GM18858 (cell line): ENCODE measurements around the gene LPCAT4.
A peak's percentile ranks its signal among the peaks of the same experiment; 100 is the strongest.

Experiments
- ATAC-seq: cut with Tn5 transposase; IDR thresholded peaks from one replicate; pipeline ENCODE4 v1.9.1; 2021; ENCODE audit not compliant: unreplicated experiment

The LPCAT4 gene

DNA sequence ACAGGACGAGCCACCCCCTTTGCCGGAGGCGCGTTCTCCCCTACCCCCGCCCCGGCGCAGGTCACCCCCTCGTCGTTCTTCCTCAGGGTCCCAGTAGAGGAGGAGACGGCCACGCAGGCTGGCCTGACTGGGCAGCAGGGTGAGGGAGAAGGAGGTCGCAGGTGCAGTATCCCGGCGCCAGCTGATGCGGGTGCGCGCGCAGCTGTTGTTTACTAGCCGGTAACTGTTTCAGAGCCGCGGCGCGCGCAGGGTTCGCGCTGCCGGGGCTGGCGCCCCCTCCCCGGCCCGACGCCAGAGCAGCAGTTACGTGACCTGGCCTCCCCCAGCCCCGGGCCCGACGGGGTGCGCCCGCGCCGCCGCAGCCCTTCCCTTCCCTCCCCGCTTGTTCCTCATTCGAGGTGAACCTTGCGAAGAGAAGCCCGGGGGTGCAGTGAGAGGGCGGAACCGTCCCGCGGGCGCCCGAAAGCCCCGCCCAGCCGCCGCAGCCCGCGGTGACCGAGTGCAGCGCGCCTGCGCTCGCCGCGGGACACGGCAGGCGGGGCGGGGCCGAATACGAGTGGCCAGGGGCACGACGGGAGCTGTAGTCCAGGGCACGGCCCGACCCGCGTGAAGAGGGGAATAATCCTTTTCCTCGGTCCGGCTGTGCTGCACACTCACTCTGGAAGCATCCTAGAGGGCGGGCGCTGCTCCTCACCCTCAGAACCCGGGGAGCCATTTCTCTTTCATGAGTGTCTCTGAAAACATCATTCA is 29.3 kb downstream of the LPCAT4 start, which contains the start of gene SLC12A6:
Gene SLC12A6 (minus strand): TSS at position 225 of the 750 bp plus-strand sequence. CDS start 1,101 bp downstream, outside the sequence.
- ATAC-seq: peak; percentile 54

DNA sequence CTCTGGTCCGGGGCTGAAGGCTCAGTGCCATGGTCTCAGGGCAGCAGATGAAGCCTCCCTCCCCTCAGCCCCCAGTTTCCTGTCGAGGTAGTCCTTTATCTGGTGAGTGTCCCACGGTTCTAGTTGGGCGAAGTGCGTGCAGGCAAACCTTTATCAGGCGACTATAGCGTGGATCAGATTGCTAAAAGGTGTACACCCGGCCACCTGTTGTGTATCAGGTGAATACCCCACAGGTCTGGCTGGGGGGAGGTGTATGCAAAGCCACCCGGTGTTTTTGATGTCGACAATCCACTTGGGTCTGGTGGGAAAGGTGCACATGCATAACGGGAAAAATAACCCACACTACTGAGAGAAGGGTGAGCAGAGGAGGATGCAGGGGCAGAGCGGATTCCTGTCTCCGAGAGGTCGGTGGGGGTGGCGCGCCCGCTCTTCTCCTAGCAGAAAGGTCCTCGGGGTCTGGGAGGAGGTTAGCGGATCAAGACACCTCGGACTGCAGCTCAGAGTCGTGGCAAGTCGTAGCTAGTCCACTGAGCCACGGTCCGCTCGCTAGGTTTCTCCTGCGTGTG is 29.9 kb downstream of the LPCAT4 start:
- no peak for ATAC-seq

DNA sequence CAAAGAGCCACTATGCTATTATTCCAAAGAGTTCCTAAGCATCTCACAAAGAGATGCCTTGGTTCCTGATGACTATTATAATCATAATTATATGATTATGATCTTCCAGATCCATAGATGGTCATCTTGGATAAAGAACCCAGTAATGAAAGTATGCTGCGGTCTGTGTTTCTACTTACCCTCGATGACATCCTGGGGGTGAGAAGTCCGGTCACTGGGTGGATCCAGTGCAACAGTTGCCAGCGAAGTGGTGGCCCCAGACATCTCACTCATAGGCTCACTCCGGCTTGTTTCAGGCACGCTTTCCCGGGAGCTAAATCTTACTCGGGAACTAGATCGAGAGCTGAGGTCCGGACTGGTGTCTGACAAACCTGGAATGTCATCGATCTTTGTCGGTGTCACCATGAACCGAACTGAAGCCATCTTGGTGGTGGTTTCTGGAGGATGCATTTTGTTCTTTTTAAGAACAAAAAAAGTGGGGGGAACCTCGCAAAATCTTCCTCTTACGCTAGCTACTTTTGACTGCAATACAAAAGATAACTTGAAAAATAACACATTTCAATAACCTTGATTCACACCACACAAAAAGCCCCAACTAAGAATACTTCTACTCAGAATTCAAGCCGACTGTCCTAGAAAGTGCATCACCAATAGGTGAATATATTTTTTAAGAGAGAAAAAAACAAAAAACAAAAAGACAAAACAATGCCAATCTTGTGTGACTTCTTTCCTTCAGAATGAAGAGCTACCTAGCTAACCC is 30.6 kb downstream of the LPCAT4 start:
- no peak for ATAC-seq

DNA sequence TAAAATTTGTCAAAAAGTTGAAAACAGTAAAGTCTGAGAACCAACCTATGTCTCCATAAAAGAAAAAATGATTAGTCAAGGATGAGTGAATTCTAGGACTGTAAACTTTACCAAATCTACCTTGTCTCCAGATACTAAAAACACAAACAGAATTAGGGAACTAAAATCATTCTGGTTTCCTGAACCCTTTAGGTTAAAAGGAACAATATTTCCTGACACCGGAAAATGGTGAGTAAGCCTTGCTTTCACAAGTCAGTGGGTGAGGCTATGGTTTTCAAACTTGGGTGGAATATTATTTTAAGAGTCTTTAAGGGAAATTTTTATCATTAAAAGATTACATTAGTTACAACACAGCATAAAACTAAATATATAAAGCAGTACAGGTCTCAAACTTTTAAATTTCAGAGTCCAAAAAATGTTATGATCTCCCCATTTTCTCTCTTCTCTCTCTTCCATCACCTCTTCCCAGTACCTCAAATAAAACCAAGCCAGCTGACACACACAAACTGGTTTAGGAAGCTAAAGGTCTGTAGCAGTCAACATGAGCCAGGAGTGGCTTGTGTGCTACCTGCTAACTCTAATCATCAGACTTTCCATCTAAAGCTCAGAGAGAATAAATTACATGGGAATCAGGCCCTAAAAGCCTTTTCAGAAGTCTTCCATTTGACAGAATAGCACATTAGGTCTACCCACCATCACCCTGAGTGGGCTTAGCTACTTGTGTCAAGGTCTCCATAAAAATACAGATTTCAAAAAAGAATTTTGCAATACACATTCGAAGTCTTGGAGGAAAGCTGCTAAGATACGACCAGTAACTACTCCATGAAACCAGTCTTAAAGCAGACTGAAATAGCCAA is 31.6 kb downstream of the LPCAT4 start:
- no peak for ATAC-seq

DNA sequence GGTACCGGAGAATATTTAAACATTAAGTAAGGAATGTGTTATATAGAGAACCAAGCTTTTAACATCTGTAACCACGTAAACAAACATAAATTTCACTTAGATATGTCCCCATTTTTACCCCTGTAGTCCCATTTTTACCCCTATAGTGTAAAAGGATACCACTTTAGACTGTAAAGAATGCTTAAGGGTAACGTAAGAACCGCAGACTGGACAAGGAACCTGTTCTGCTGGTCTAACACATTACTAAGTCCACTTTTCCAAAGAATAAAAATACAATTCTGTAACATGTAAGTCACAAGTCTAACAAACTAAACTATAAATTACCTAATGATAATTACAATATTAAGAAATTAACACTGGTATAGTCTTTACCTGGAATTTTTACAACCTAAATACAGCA is 32.3 kb downstream of the LPCAT4 start:
- no peak for ATAC-seq

DNA sequence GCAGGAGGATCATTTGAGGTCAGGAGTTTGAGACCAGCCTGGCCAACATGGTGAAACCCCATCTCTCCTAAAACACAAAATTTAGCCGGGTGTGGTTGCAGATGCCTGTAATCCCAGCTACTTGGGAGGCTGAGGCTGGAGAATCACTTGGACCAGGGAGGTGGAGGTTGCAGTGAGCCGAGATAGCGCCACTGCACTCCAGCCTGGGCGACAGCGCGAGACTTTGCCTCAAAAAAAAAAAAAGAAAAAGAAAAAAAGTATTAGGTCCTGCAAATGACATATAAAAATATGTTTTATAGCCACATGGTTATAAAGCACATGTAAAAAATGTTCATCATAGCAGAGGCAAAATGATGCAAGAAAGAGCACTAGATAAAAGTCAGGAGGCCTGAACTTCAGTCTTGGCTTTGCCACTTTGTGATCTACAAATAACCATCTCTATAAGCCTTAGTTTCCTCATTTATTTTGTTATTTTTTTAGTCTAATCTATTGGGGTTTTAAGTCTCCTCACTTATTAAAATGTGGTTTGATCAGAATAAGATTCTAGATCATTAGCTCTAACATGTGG is 34.4 kb downstream of the LPCAT4 start:
- ATAC-seq: no peak

DNA sequence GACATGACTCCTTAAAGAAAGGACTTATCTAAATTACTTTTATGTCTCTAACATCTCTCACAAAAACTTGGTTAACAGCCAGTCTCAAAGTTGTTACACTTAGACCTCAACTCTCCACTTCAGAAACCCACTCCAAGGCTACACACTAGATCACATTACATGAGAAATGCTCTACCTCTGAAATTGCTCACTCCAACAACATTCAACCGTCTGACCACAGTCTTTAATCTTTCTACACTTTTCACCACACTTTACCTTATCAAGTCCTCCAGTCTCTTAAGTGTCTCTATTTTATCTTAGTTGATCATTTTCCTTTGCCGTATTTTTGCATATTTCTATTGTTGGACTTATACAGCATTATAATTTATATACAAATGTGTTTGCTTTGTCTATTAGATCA is 35.2 kb downstream of the LPCAT4 start:
- no peak for ATAC-seq

DNA sequence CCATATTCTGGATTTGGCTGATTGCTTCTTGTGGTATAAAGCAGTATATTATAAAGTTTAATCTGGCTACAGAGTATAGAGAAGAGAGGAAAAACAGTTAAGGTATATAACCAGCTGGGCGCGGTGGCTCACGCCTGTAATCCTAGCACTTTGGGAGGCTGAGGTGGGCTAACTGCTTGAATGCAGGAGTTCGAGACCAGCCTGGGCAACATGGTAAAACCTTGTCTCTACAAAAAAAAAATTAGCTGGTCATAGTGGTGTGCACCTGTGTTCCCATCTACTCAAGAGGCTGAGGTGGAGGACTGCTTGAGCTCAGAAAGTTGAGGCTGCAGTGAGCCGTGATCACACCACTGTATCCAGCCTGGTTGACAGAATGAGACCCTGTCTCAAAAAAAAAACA is 36.7 kb downstream of the LPCAT4 start:
- no peak for ATAC-seq

DNA sequence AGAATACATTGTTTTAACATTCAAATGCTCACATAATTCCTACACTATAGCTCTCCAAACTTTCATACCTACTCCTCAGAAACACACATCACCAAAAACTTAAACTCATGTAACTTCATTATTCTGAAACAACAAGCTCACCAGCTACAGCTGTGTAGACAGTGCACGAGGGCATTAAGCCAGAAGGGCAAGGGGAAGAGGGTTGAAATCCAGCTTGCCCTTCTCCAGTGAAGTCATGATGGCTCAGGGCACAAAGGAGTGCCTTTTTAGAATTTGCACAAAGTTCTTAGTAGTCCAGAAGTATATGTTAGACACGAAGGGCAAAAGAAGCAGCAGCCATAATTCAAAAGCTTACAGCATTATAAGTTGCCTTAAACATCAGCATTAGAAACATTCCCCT is 38.0 kb downstream of the LPCAT4 start:
- no peak for ATAC-seq

DNA sequence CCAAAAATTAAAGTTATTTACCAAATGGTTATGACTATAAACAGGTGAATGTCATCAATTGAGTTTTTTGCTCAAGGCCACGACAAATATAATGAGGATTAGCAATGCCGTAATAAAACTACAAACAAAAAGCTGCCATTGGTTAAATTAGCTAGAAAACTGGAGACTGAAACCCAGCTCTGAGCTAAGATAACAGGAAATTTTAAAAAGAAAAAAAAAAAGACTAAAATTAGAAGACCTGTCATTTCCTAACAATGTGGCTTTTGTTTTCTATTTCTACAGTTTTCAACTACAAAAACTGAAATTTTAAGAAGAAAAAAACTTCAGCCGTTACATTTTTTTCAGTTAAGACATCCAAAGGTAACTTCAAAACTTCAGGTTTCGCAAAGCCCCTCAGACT is 39.1 kb downstream of the LPCAT4 start:
- no peak for ATAC-seq

DNA sequence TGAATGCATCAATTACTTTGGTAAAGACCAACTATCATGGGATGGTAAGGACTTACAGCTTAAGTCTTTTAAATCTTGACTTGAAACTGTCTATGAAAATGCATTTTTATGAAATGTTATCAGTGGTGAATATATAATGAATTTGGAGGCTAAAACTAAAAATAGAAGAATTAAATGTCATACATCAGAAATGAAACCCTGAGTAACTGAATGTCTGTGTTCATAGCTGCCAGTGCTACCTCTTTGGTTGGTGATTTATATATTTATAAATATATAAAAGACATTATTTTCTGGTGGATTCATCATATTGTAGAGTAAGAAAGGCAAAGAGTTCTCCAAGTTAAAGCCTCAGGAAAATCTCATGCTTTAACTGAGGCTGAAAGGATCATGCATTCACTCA is 41.6 kb downstream of the LPCAT4 start:
- ATAC-seq: no peak

DNA sequence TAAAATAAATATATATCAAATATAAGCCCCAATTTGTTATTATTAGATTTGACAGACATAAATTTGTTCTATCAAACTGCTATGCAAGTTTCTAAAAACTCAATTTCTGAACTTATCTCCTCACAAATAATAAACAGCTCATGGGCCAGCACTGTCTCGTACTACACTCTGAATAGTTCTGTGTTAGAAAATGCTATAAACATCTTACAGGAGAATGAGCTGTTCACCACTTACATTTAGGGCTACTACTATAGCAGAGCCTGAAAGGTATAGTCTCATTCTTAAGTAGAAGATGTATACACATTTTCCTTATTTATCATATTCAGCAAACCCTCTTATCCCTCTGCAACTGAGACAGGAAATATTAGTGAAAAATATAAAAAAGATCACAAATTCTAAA is 42.1 kb downstream of the LPCAT4 start:
- ATAC-seq: no peak

DNA sequence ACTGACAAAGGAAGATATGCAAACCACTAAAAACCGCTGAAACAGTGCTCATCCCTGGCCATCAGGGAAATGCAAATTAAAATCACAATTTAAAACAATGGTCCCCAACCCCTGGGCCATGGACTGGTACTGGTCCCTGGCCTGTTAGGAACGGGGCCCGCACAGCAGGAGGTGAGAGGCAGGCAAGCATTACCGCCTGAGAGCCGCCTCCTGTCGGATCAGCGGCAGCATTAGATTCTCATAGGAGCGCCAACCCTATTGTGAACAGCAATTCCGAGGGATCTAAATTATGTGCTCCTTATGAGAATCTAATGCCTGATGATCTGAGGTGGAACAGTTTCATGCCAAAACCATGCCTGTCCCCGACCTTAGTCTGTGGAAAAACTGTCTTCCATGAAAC is 43.8 kb downstream of the LPCAT4 start:
- no peak for ATAC-seq

DNA sequence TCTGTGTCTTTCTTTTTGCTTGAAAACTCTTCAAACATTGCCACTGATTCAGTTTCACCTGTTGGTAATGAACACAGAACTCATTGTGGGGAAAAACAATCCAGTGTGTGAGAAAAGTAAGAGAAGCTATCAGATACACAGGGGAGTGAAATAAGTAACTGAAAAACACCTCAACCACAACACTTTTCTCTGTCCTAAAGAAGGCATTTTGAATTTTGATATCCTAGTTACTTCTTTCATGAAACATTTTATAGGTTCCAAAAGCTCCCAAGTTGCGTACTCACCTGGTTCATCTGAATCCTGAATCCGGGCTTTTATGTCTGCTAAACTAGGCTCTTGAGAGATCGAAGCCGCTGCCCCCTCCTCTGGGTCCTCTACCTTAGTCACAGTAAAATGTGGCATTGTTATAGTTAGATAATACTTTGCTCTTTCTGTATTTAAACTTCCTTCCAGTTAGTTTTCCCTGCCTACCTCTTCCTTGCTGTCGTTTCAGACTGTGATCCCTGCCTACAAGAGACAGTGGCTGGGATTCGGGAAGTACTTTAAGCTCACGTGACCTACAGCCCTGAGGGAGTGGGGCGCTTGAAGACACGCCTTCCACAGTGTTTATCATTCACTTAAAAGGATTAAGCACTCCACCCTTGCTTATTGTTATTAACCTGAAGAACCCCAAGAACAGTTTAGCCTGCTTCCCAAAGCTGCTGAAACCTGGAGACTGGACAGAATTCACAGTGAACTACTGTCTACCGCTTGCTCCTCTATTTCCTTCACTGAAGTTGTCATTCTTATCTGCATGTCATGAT is 48.5 kb downstream of the LPCAT4 start:
- ATAC-seq: peak; percentile 59

DNA sequence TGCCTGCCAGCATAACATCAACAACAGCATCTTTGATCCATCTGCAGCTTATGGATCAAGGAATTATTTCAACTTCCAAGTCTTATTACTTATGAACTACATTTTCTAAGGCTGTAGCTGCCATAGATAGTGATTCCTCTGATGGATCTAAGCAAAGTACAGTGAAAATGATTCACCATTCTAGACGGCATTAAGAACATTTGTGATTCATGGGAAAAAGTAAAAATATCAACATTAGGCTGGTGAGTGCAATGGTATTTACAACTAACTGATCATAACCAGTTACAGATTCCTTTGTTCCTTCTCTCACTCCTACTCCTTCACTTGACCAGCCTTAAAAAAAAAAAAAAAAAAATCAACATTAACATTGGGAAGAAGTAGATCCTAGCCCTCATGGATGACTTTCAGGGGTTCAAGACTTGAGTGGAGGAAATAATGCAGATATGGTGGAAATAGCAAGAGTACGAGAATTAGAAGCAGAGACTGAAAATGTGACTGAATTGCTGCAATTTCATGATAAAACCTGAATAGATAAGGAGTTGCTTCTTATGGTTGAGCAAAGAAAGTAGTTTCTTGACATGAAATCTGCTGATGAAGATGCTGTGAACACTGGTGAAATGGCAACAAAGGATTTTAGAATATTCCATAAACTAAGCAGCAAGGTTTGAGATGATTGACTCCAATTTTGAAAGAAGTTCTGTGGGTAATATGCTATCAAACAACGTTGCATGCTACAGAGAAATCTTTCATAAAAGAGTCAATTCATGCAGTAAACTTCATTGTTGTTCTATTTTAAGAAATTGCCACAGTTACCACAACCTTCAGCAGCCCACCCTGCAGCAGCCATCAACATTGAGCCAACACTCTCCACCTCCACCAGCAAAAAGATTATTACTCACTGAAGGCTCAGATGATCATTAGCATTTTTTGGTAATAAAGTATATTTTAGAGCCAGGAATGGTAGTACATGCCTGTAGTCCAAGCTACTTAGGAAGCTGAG is 52.2 kb downstream of the LPCAT4 start:
- ATAC-seq: no peak

DNA sequence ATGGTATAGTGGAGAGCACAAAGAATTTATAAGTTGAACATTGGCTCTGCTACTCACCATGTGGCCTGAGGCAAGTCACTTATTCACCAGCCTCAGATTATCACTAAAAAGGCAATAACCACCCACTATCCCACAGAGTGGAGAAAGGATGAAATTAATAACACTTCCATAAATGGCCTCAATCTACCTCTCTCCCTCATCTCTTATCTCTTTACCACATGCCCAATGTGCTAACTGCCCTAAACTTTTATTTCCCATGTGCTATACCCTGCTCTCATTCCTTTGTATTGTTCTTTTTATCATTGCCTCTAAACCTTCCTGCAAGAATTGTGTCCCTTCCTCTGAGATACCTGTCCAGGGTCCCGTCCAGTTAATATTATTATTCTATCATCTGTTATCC is 55.4 kb downstream of the LPCAT4 start:
- ATAC-seq: no peak
